Measurements from ENCODE around the gene LIMD2. TPM values are rescaled to one million over a fixed set of nuclear protein-coding genes. Genes with fewer than 3 reads are reported as not detected.

LIMD2 gene
- polyA plus RNA-seq, 1 of the 3 experiments (the other 2 are of a cell fraction) = 78.0 TPM

DNA sequence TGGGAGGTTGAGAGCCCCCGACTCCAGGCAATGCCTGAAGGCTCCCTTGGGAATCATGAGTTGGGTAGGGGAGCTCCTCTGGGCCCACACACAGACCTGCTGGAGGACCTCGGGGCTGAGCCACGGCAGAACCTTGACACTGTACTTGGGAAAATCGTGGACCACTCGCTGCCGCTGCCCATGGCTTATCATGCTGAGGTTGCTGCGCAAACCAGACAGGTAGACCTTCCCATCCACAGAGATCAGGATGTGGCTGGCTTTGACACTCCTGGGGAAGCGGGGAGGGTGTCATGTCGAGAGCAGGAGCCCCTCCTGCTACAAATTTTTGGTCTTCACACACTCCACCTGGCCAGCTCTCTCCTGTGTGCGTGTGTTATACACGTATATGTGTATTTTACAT lies 7.2 kb upstream of the LIMD2 start:
- Histone ChIP-seq H3K4me2 (no peak overlapping the region), H3K9ac (no peak overlapping the region), H3K9me2 (no peaks in the 10 kb centered on the region), H4K20me1 (ENCODE audit: insufficient read depth) (no peaks in the 10 kb centered on the region), H2AFZ (ENCODE audit: low read depth) (no peak overlapping the region), H3K9me3 (no peaks in the 10 kb centered on the region), H3K27me3 (ENCODE audit: insufficient read depth) (no peaks in the 10 kb centered on the region), H3K4me3 (ENCODE audit: low read depth in 2 of 2, low read length in 1 of 2) (no peak overlapping the region), H3K36me3 (replicated peaks in 1 of 2; ENCODE audit: control insufficient read depth in 1 of 2, insufficient read depth in 2 of 2, low read length in 1 of 2) (peaks cover 26 to 47% of the 10 kb centered on the region in 2 experiments), H3K27ac (ENCODE audit: low read depth in 2 of 2, low read length in 1 of 2) (no peak overlapping the region), H3F3A (replicated peaks; ENCODE audit: insufficient read depth) (peaks cover 8% of the 10 kb centered on the region), H3K4me1 (ENCODE audit: control insufficient read depth in 1 of 2, insufficient read depth in 2 of 2, low read depth in 1 of 2, low read length in 1 of 2) (peaks cover 4 to 26% of the 10 kb centered on the region in 2 experiments; a peak in 2 of 4 replicates), H3K79me2 (ENCODE audit: insufficient read depth) (no peaks in the 10 kb centered on the region; the same call in 1 of the 2 replicates)
- no peak for DNase-seq
- ChIA-PET CTCF (interaction anchor here (0.8 to 1.6 kb wide), 5 partner anchors 9 to 95 kb away, joined by 3 to 5 read pairs (median 3); no protein-coding TSS in a partner anchor), POLR2A (no interaction called here)
- TF ChIP-seq CHD2 (IDR thresholded peaks at IDR 0.05; ENCODE audit: low read length, partially characterized antibody) (no peak), JUND (IDR thresholded peaks at IDR 0.05) (no peak), EP300 (IDR thresholded peaks at IDR 0.05; ENCODE audit: borderline replicate concordance in 1 of 2, low read depth in 1 of 2, low read length in 1 of 2) (no peak), FOSL2 (IDR thresholded peaks at IDR 0.05; ENCODE audit: borderline replicate concordance, low read depth) (no peak), GABPA (IDR thresholded peaks at IDR 0.05; ENCODE audit: low read depth) (no peak), POLR2AphosphoS5 (IDR thresholded peaks at IDR 0.05; ENCODE audit: low read depth, low read length) (no peak), ELF1 (IDR thresholded peaks at IDR 0.05) (no peak), RFX5 (IDR thresholded peaks at IDR 0.05; ENCODE audit: low read length) (no peak)
- TF ChIP-seq, protein P1, sequence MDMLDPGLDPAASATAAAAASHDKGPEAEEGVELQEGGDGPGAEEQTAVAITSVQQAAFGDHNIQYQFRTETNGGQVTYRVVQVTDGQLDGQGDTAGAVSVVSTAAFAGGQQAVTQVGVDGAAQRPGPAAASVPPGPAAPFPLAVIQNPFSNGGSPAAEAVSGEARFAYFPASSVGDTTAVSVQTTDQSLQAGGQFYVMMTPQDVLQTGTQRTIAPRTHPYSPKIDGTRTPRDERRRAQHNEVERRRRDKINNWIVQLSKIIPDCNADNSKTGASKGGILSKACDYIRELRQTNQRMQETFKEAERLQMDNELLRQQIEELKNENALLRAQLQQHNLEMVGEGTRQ (IDR thresholded peaks at IDR 0.05; ENCODE audit: borderline replicate concordance, low read depth, low read length) = no peak
- TF ChIP-seq, protein P2, sequence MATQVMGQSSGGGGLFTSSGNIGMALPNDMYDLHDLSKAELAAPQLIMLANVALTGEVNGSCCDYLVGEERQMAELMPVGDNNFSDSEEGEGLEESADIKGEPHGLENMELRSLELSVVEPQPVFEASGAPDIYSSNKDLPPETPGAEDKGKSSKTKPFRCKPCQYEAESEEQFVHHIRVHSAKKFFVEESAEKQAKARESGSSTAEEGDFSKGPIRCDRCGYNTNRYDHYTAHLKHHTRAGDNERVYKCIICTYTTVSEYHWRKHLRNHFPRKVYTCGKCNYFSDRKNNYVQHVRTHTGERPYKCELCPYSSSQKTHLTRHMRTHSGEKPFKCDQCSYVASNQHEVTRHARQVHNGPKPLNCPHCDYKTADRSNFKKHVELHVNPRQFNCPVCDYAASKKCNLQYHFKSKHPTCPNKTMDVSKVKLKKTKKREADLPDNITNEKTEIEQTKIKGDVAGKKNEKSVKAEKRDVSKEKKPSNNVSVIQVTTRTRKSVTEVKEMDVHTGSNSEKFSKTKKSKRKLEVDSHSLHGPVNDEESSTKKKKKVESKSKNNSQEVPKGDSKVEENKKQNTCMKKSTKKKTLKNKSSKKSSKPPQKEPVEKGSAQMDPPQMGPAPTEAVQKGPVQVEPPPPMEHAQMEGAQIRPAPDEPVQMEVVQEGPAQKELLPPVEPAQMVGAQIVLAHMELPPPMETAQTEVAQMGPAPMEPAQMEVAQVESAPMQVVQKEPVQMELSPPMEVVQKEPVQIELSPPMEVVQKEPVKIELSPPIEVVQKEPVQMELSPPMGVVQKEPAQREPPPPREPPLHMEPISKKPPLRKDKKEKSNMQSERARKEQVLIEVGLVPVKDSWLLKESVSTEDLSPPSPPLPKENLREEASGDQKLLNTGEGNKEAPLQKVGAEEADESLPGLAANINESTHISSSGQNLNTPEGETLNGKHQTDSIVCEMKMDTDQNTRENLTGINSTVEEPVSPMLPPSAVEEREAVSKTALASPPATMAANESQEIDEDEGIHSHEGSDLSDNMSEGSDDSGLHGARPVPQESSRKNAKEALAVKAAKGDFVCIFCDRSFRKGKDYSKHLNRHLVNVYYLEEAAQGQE (IDR thresholded peaks at IDR 0.05; ENCODE audit: low read depth, low read length) = no peak
- WGBS (ENCODE audit: low lambda C conversion rate) = 95% methylated on average over 11 of the region's 11 CpGs

DNA sequence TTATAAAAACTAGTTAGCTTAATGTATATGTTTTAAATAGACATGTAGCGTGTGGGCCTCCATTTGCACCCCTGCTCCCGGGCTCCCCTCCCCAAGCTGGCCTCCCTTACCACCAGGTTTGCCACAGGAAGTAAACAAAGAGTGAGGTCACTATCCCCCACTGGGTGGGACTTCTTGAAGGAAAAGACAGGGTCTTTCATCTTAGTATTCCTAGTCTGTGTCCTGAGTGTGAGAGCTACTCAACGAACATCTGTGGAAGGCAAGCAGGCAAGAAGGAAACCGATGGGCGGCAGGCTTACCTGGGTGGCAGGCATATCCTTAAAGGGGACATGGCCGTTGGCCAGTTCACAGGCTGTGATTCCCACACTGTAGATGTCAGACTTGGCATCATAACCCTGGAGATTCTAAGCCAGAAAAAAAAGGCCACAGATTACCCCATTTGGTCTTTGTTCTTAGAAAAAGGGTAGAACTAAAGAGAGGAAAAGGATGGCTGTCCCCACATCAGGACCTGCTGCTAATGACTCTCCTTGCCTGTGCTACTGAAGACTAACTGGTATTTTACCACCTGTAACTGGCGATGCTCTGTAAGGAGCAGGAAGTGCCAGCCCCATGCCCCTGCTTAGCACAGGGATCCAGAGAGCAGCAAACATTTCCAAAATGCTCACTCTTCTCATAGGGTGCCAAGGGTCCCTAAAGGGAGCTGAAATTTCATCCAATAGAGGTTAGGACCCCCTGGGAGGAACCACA lies 6.6 kb upstream of the LIMD2 start:
- Histone ChIP-seq H4K20me1 (ENCODE audit: insufficient read depth) (no peaks in the 10 kb centered on the region), H3F3A (replicated peaks; ENCODE audit: insufficient read depth) (peaks cover 9% of the 10 kb centered on the region), H3K27me3 (ENCODE audit: insufficient read depth) (no peaks in the 10 kb centered on the region), H2AFZ (ENCODE audit: low read depth) (no peak overlapping the region), H3K4me2 (no peak overlapping the region), H3K9ac (no peak overlapping the region), H3K27ac (ENCODE audit: low read depth in 2 of 2, low read length in 1 of 2) (no peak overlapping the region; a peak in 1 of 4 replicates), H3K4me1 (ENCODE audit: control insufficient read depth in 1 of 2, insufficient read depth in 2 of 2, low read depth in 1 of 2, low read length in 1 of 2) (peaks cover 5 to 31% of the 10 kb centered on the region in 2 experiments; a peak in 2 of 4 replicates), H3K4me3 (ENCODE audit: low read depth in 2 of 2, low read length in 1 of 2) (no peak overlapping the region), H3K36me3 (replicated peaks in 1 of 2; ENCODE audit: control insufficient read depth in 1 of 2, insufficient read depth in 2 of 2, low read length in 1 of 2) (peaks cover 21 to 47% of the 10 kb centered on the region in 2 experiments), H3K9me3 (no peaks in the 10 kb centered on the region), H3K9me2 (no peaks in the 10 kb centered on the region), H3K79me2 (ENCODE audit: insufficient read depth) (no peaks in the 10 kb centered on the region; the same call in 1 of the 2 replicates)
- POLR2A ChIA-PET = interaction anchor here (1.2 kb wide), 1 partner anchor 16 kb away, joined by 3 read pairs; no protein-coding TSS in a partner anchor
- WGBS (ENCODE audit: low lambda C conversion rate) = 91% methylated on average over 7 of the region's 7 CpGs
- DNase-seq = no peak
- CTCF ChIA-PET = interaction anchor here (0.6 to 1.6 kb wide), 8 partner anchors 8 to 281 kb away, joined by 3 to 5 read pairs (median 3); partner anchors contain the start of gene MAP3K3
- TF ChIP-seq CHD2 (IDR thresholded peaks at IDR 0.05; ENCODE audit: low read length, partially characterized antibody) (no peak), NFIC (IDR thresholded peaks at IDR 0.05; ENCODE audit: borderline replicate concordance) (no peak), RCOR1 (IDR thresholded peaks at IDR 0.05; ENCODE audit: low read length) (no peak), GATA2 (CRISPR knock-in tag; IDR thresholded peaks at IDR 0.05) (no peak), FOXJ3 (CRISPR knock-in tag; IDR thresholded peaks at IDR 0.05) (no peak), EZH2phosphoT487 (IDR thresholded peaks at IDR 0.05; ENCODE audit: borderline replicate concordance, low read depth) (no peak), SIN3A (IDR thresholded peaks at IDR 0.05; ENCODE audit: borderline replicate concordance, low read depth, low read length) (no peak), NRF1 (IDR thresholded peaks at IDR 0.05; ENCODE audit: low read depth, low read length) (no peak), FOSL2 (IDR thresholded peaks at IDR 0.05; ENCODE audit: borderline replicate concordance, low read depth) (no peak)
- TF ChIP-seq, protein P3, sequence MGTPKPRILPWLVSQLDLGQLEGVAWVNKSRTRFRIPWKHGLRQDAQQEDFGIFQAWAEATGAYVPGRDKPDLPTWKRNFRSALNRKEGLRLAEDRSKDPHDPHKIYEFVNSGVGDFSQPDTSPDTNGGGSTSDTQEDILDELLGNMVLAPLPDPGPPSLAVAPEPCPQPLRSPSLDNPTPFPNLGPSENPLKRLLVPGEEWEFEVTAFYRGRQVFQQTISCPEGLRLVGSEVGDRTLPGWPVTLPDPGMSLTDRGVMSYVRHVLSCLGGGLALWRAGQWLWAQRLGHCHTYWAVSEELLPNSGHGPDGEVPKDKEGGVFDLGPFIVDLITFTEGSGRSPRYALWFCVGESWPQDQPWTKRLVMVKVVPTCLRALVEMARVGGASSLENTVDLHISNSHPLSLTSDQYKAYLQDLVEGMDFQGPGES (IDR thresholded peaks at IDR 0.05; ENCODE audit: low read depth, low read length) = no peak
- TF ChIP-seq, protein P1 (IDR thresholded peaks at IDR 0.05; ENCODE audit: borderline replicate concordance, low read depth, low read length) = no peak

Data from SK-N-SH (cell line).